Natural killer cell (primary cell): Measurements from ENCODE around the gene PKP3. TPM values are rescaled to one million over a fixed set of nuclear protein-coding genes. Genes with fewer than 3 reads are reported as not detected.

Source experiments
- ATAC-seq, 3 donors: fragments of 150-1000 bp in 2 of 3; fragments of 200-7000 bp in 1 of 3; cut with Tn5 transposase; 1 replicate in 1 of 3; 2 replicates in 2 of 3; pipeline ENCODE4 v1.10.0; 2021; ENCODE audit warnings: mild to moderate bottlenecking in 2 of 3, moderate library complexity in 2 of 3
- DNase-seq, 2 donors: peaks; one replicate each; pipeline versions ENCODE4 v3.0.0 to v3.0.0-alpha.2; 2013 to 2021; ENCODE audit warnings: mixed read lengths in 1 of 2
- H3K27ac ChIP-seq: one replicate; pipeline ENCODE4 v1.5.1; 2013; ENCODE audit warnings: mild to moderate bottlenecking, low read length
- H3K27me3 ChIP-seq: one replicate; pipeline ENCODE4 v1.6.1; 2013; ENCODE audit warnings: low read length; ENCODE audit not compliant: control insufficient read depth, insufficient read depth
- H3K36me3 ChIP-seq: one replicate; pipeline ENCODE4 v1.6.1; 2013; ENCODE audit warnings: low read length; ENCODE audit not compliant: control insufficient read depth, insufficient read depth
- H3K4me1 ChIP-seq: one replicate; pipeline ENCODE4 v1.6.1; 2013; ENCODE audit warnings: low read length; ENCODE audit not compliant: control insufficient read depth, insufficient read depth
- H3K4me3 ChIP-seq: one replicate; pipeline ENCODE4 v1.5.1; 2013; ENCODE audit warnings: low read length
- H3K9me3 ChIP-seq: one replicate; pipeline ENCODE4 v1.6.1; 2013; ENCODE audit warnings: low read length; ENCODE audit not compliant: control insufficient read depth, insufficient read depth
- H3K27ac Mint-ChIP-seq, 2 donors: one replicate each; pipeline ENCODE4 v1.8.0; 2022; ENCODE audit warnings: mild to moderate bottlenecking in 2 of 2, mixed read lengths in 2 of 2, moderate library complexity in 1 of 2
- H3K27me3 Mint-ChIP-seq, 2 donors: one replicate each; pipeline ENCODE4 v1.8.0; 2022; ENCODE audit warnings: low read depth in 2 of 2, mixed read lengths in 2 of 2
- H3K36me3 Mint-ChIP-seq: one replicate; pipeline ENCODE4 v1.8.0; 2022; ENCODE audit warnings: mixed read lengths
- H3K4me1 Mint-ChIP-seq, 2 donors: one replicate each; pipeline ENCODE4 v1.8.0; 2022; ENCODE audit warnings: mixed read lengths in 2 of 2
- H3K4me3 Mint-ChIP-seq: one replicate; pipeline ENCODE4 v1.8.0; 2022; ENCODE audit warnings: mild to moderate bottlenecking, moderate library complexity, mixed read lengths
- H3K9me3 Mint-ChIP-seq, 2 donors: one replicate each; pipeline ENCODE4 v1.8.0; 2022; ENCODE audit warnings: mixed read lengths in 2 of 2
- CTCF ChIP-seq: fragments of 200-600 bp; IDR thresholded peaks from one replicate; pipeline ENCODE4 v1.8.0; 2022; ENCODE audit warnings: antibody characterized with exemption
- WGBS: methylation state at CpG from one replicate; pipeline ENCODE4 v1.1.7; 2013; ENCODE audit warnings: missing lambda C conversion rate; ENCODE audit not compliant: insufficient coverage; 5-methylcytosine and 5-hydroxymethylcytosine counted together
- intact Hi-C: fragments of 100-400 bp; cut with micrococcal nuclease; formaldehyde crosslinking; loops from one replicate; pipeline ENCODE4 v1.14.2; 2022
- total RNA-seq, 4 donors: library from RNA; stranded (reverse); fragments of 120-200 nt in 1 of 4; gene quantifications; one replicate each; pipeline versions ENCODE4 v1.2.3 to v1.2.4, GENCODE V29; 2013 to 2022

The PKP3 gene
- total RNA-seq, 3 donors from 2014 or later (not counting 1 experiment from before 2014, with no cell fraction given), result 0.29 to 0.56 TPM; not detected in 1

GRCh38 chr11:372809-373715 lies 20.9 kb upstream of the PKP3 start:
- peaks cover 0 to 23% of the 10 kb centered on the region in 2 donors for H3K4me1 Mint-ChIP-seq
- Histone ChIP-seq H3K4me1 (peaks cover 10% of the 10 kb centered on the region), H3K27me3 (peaks cover 14% of the 10 kb centered on the region), H3K36me3 (no peaks in the 10 kb centered on the region), H3K27ac (no peak overlapping the region), H3K9me3 (no peaks in the 10 kb centered on the region), H3K4me3 (no peak overlapping the region)
- no peak overlapping the region for H3K4me3 Mint-ChIP-seq
- H3K9me3 Mint-ChIP-seq, result no peaks in the 10 kb centered on the region
- 88% methylated on average over 38 of the region's 41 CpGs for WGBS
- H3K27me3 Mint-ChIP-seq, result peaks cover 11 to 17% of the 10 kb centered on the region in 2 donors
- intact Hi-C loops, result no loop called here
- DNase-seq (no peak), ATAC-seq (no peak)
- peak overlapping the region in 1 of 2 donors; percentile 79 for H3K27ac Mint-ChIP-seq
- no peaks in the 10 kb centered on the region for H3K36me3 Mint-ChIP-seq
- no peak for TF ChIP-seq CTCF

GRCh38 chr11:373716-374551 lies 20.1 kb upstream of the PKP3 start:
- Mint-ChIP-seq H3K27ac (peak overlapping the region; percentile 18 to 79), H3K27me3 (peaks cover 11 to 17% of the 10 kb centered on the region in 2 donors), H3K4me1 (peaks cover 0 to 19% of the 10 kb centered on the region in 2 donors), H3K36me3 (no peaks in the 10 kb centered on the region), H3K4me3 (no peak overlapping the region), H3K9me3 (no peaks in the 10 kb centered on the region)
- ATAC-seq (no peak), DNase-seq (no peak)
- H3K4me3 ChIP-seq, result no peak overlapping the region
- no peaks in the 10 kb centered on the region for H3K9me3 ChIP-seq
- H3K27ac ChIP-seq, result no peak overlapping the region
- peaks cover 8% of the 10 kb centered on the region for H3K27me3 ChIP-seq
- H3K4me1 ChIP-seq, result peaks cover 3% of the 10 kb centered on the region
- WGBS, result 96% methylated on average over 23 of the region's 23 CpGs
- intact Hi-C loops, result no loop called here
- H3K36me3 ChIP-seq, result no peaks in the 10 kb centered on the region
- no peak for TF ChIP-seq CTCF

- no peak overlapping the region for H3K27ac ChIP-seq
- intact Hi-C loops, result no loop called here
- Mint-ChIP-seq H3K9me3 (no peaks in the 10 kb centered on the region), H3K4me1 (peaks cover 0 to 19% of the 10 kb centered on the region in 2 donors), H3K27ac (no peak overlapping the region), H3K4me3 (no peak overlapping the region), H3K36me3 (no peaks in the 10 kb centered on the region), H3K27me3 (peaks cover 11 to 13% of the 10 kb centered on the region in 2 donors)
- no peak for ATAC-seq
- no peak for TF ChIP-seq CTCF
- H3K4me3 ChIP-seq, result no peak overlapping the region
- no peaks in the 10 kb centered on the region for H3K4me1 ChIP-seq
- H3K36me3 ChIP-seq, result no peaks in the 10 kb centered on the region
- no peak for DNase-seq
- WGBS, result 92% methylated on average over 41 of the region's 41 CpGs
- peaks cover 4% of the 10 kb centered on the region for H3K27me3 ChIP-seq
- no peaks in the 10 kb centered on the region for H3K9me3 ChIP-seq
These were observed 18.7 kb upstream of the PKP3 start for GRCh38 chr11:375065-376025.
